ENCODE results near the gene SNX7. TPM values are rescaled to one million over a fixed set of nuclear protein-coding genes. Genes with fewer than 3 reads are reported as not detected.

Gene SNX7
- total RNA-seq, 4 donors from 2014 or later = 9.9 to 27.0 (median 18.3) TPM

GRCh38 chr1:98763488-98764150 is 102.1 kb downstream of the SNX7 start:
- H3K27ac ChIP-seq = no peak overlapping the region
- no peak overlapping the region for H3K4me3 ChIP-seq
- no peaks in the 10 kb centered on the region for H3K36me3 ChIP-seq
- no peak for DNase-seq
- H3K9me3 ChIP-seq = no peaks in the 10 kb centered on the region
- TF ChIP-seq, protein P1, sequence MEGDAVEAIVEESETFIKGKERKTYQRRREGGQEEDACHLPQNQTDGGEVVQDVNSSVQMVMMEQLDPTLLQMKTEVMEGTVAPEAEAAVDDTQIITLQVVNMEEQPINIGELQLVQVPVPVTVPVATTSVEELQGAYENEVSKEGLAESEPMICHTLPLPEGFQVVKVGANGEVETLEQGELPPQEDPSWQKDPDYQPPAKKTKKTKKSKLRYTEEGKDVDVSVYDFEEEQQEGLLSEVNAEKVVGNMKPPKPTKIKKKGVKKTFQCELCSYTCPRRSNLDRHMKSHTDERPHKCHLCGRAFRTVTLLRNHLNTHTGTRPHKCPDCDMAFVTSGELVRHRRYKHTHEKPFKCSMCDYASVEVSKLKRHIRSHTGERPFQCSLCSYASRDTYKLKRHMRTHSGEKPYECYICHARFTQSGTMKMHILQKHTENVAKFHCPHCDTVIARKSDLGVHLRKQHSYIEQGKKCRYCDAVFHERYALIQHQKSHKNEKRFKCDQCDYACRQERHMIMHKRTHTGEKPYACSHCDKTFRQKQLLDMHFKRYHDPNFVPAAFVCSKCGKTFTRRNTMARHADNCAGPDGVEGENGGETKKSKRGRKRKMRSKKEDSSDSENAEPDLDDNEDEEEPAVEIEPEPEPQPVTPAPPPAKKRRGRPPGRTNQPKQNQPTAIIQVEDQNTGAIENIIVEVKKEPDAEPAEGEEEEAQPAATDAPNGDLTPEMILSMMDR (IDR thresholded peaks at IDR 0.05) = no peak
- TF ChIP-seq POLR2A (IDR thresholded peaks at IDR 0.05) = no peak
- H3K4me1 ChIP-seq = no peaks in the 10 kb centered on the region
- H3K27me3 ChIP-seq = no peaks in the 10 kb centered on the region

DNA sequence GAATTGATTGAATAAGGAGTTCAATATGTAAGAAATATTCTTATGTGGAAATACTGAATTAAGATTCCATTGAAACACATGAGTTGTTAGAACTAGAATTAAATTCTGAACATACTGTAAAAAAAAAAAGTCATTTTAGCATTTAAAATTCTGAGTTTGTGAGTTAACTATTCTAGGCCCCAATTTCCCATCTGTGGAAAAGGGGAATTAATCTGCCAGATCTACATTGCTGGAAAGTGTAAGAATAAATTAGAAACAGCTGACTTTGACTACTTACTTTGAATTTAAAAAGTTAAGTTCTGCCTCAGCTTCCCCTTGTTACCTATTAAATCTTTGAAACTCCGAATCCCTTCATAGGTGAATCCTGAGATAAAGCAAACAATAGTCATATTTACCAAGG is 103.0 kb downstream of the SNX7 start:
- H3K4me3 ChIP-seq = no peak overlapping the region
- no peaks in the 10 kb centered on the region for H3K4me1 ChIP-seq
- H3K36me3 ChIP-seq = no peaks in the 10 kb centered on the region
- DNase-seq = no peak
- no peaks in the 10 kb centered on the region for H3K9me3 ChIP-seq
- TF ChIP-seq, protein P1 (IDR thresholded peaks at IDR 0.05) = no peak
- no peak for TF ChIP-seq POLR2A (IDR thresholded peaks at IDR 0.05)
- H3K27ac ChIP-seq = no peak overlapping the region
- no peaks in the 10 kb centered on the region for H3K27me3 ChIP-seq

DNA sequence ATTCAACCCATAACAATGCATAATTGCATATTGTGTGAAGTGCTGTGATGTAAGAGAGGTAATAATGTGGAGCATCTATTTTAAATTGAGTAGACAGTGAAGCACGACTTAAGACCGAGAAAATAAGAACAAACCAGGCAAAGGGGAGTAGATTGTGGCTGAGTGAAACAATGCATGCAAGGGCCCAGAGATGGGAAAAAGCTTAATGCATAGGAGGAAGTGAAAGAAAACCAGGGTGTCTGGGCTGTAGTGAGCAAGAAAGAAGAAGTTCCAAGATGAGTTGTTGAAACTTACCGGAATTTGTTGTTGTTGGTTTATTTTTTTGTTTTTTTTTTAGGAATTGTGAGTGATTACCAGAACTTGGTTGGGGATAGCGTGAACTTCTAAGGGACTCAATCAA is 104.7 kb downstream of the SNX7 start:
- no peak for DNase-seq
- H3K9me3 ChIP-seq = no peaks in the 10 kb centered on the region
- no peaks in the 10 kb centered on the region for H3K4me1 ChIP-seq
- H3K4me3 ChIP-seq = no peak overlapping the region
- no peak overlapping the region for H3K27ac ChIP-seq
- H3K36me3 ChIP-seq = no peaks in the 10 kb centered on the region
- TF ChIP-seq POLR2A (IDR thresholded peaks at IDR 0.05) = no peak
- TF ChIP-seq, protein P1 (IDR thresholded peaks at IDR 0.05) = no peak
- no peaks in the 10 kb centered on the region for H3K27me3 ChIP-seq

DNA sequence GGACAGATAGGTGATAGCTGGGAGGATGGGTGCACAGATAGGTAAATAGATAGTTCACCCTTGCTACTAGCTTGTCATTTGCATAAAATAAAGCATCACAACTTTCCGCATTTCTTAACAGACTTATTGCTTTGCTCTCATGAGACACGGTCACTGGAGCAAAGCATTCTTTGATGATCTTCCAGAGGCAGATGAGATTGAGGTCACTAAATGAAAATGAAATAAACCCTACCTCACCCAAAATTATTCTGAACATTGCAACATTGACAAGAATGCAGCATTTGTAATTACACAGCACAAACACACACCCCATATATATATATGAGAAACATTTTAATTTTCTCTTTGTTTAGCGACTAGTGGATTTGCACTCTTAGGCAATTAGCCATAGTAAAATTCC is 107.6 kb downstream of the SNX7 start:
- Histone ChIP-seq H3K36me3 (no peaks in the 10 kb centered on the region), H3K27ac (no peak overlapping the region), H3K27me3 (no peaks in the 10 kb centered on the region), H3K4me3 (no peak overlapping the region), H3K9me3 (no peaks in the 10 kb centered on the region), H3K4me1 (no peaks in the 10 kb centered on the region)
- TF ChIP-seq, protein P1 (IDR thresholded peaks at IDR 0.05) = no peak
- no peak for TF ChIP-seq POLR2A (IDR thresholded peaks at IDR 0.05)
- no peak for DNase-seq

- no peaks in the 10 kb centered on the region for H3K9me3 ChIP-seq
These were observed 120.4 kb downstream of the SNX7 start for GRCh38 chr1:98781906-98782305.

More at GRCh38 chr1:98781906-98782305, 120.4 kb downstream of the SNX7 start:
- H3K27me3 ChIP-seq = no peaks in the 10 kb centered on the region
- no peak for DNase-seq
- no peak overlapping the region for H3K27ac ChIP-seq
- no peak overlapping the region for H3K4me3 ChIP-seq
- no peaks in the 10 kb centered on the region for H3K4me1 ChIP-seq
- TF ChIP-seq, protein P1 (IDR thresholded peaks at IDR 0.05) = no peak
- no peak for TF ChIP-seq POLR2A (IDR thresholded peaks at IDR 0.05)
- H3K36me3 ChIP-seq = no peaks in the 10 kb centered on the region
